OCI-LY7 (cell line): ENCODE results near the gene DGKZ. TPM values are rescaled to one million over a fixed set of nuclear protein-coding genes. Genes with fewer than 3 reads are reported as not detected.

Source experiments
- BruUV-seq: library from RNA; stranded (reverse); fragments of 400-500 nt; replicated peaks from 2 replicates; lab custom pipeline; 2021; lab: Mats Ljungman, UMichigan
- CTCF ChIA-PET: fragments of 300-600 bp; sonication (Branson Sonifier 250); formaldehyde crosslinking; loops from one replicate; lab custom pipeline; 2022; ENCODE audit warnings: antibody characterized with exemption; ENCODE audit not compliant: unreplicated experiment; lab: Charles Lee
- POLR2A ChIA-PET: fragments of 300-600 bp; sonication (Branson Sonifier 250); formaldehyde crosslinking; loops from one replicate; lab custom pipeline; 2022; ENCODE audit warnings: antibody characterized with exemption; lab: Charles Lee
- DNase-seq: peaks from one replicate; pipeline ENCODE4 v3.0.0-alpha.2; 2015; ENCODE audit warnings: low spot score
- H2AFZ ChIP-seq: fragments of 200-600 bp; sonication (generic), shearing (Covaris generic); 2 replicates; pipeline ENCODE4 v1.6.1; 2014; ENCODE audit warnings: mild to moderate bottlenecking, antibody characterized with exemption, low read length, moderate library complexity
- H3K27ac ChIP-seq: fragments of 200-600 bp; sonication (generic); 2 replicates; pipeline ENCODE4 v1.5.1; 2014; ENCODE audit warnings: mixed run types, low read depth, mild to moderate bottlenecking, moderate library complexity, low read length, inconsistent platforms; ENCODE audit not compliant: poor library complexity, severe bottlenecking
- H3K36me3 ChIP-seq: fragments of 200-600 bp; sonication (generic); 2 replicates; pipeline ENCODE4 v1.6.1; 2014; ENCODE audit warnings: mild to moderate bottlenecking, antibody characterized with exemption, low read length, moderate library complexity, mixed read lengths; ENCODE audit not compliant: insufficient read depth
- H3K4me1 ChIP-seq: fragments of 200-600 bp; sonication (generic); 2 replicates; pipeline ENCODE4 v1.5.1; 2014; ENCODE audit warnings: mild to moderate bottlenecking, low read length; ENCODE audit not compliant: insufficient read depth, poor library complexity, severe bottlenecking
- H3K4me2 ChIP-seq: fragments of 200-600 bp; sonication (generic); 2 replicates; pipeline ENCODE4 v1.6.1; 2014; ENCODE audit warnings: mild to moderate bottlenecking, low read length
- H3K4me3 ChIP-seq: fragments of 200-600 bp; sonication (generic); 2 replicates; pipeline ENCODE4 v1.5.1; 2014; ENCODE audit warnings: mild to moderate bottlenecking, low read depth, low read length; ENCODE audit not compliant: poor library complexity, severe bottlenecking
- H3K79me2 ChIP-seq: fragments of 200-600 bp; sonication (generic); 2 replicates; pipeline ENCODE4 v1.6.1; 2016; ENCODE audit warnings: low read depth, mild to moderate bottlenecking, low read length, moderate library complexity, mixed read lengths; ENCODE audit not compliant: insufficient read depth
- H3K9me2 ChIP-seq: fragments of 200-600 bp; sonication (generic); 2 replicates; pipeline ENCODE4 v1.6.1; 2016; ENCODE audit warnings: mild to moderate bottlenecking, low read length, mixed read lengths; ENCODE audit not compliant: insufficient read depth
- H3K9me3 ChIP-seq: fragments of 200-600 bp; sonication (generic); 2 replicates; pipeline ENCODE4 v1.6.1; 2014; ENCODE audit warnings: mild to moderate bottlenecking, mixed run types, low read length, mixed read lengths
- H4K20me1 ChIP-seq: fragments of 200-600 bp; sonication (generic); 2 replicates; pipeline ENCODE4 v1.6.1; 2014; ENCODE audit warnings: mild to moderate bottlenecking, antibody characterized with exemption, low read length, moderate library complexity, mixed read lengths; ENCODE audit not compliant: insufficient read depth
- CTCF ChIP-seq: fragments of 200-600 bp; sonication (generic); conservative IDR thresholded peaks from 2 replicates; pipeline ENCODE4 v1.5.1; 2014; ENCODE audit warnings: mild to moderate bottlenecking, antibody characterized with exemption, low read length, moderate library complexity, mixed read lengths
- EZH2phosphoT487 ChIP-seq: fragments of 200-600 bp; sonication (generic); IDR thresholded peaks from 2 replicates; pipeline ENCODE4 v1.6.1; 2018; ENCODE audit warnings: low read depth, borderline replicate concordance, mild to moderate bottlenecking, mixed run types, antibody characterized with exemption, low read length, moderate library complexity, mixed read lengths
- intact Hi-C: fragments of 100-400 bp; cut with micrococcal nuclease; formaldehyde crosslinking; loops from one replicate; pipeline ENCODE4 v1.10.0; 2022; ENCODE audit not compliant: unreplicated experiment
- total RNA-seq, 2 experiments: library from RNA; depleted of rRNA in 1 of 2; stranded (reverse); fragments of >200 nt in 1 of 2; shearing (Covaris generic) in 1 of 2; gene quantifications; 2 replicates each; pipeline ENCODE4 v1.2.3, GENCODE V29; 2014 to 2022

The DGKZ gene
- total RNA-seq, 2 experiments from 2014 or later, result 134 to 141 TPM

- POLR2A ChIA-PET, result interaction anchor here (0.6 to 1.5 kb wide), 2 partner anchors 20 to 103 kb away, joined by 4 to 6 read pairs; no protein-coding TSS in a partner anchor
- H2AFZ ChIP-seq, result no peak overlapping the region
Observed at GRCh38 chr11:46338988-46339666, 8.1 kb upstream of the DGKZ start.

GRCh38 chr11:46339816-46340215 lies 7.4 kb upstream of the DGKZ start:
- CTCF ChIA-PET, result no interaction called here
- Histone ChIP-seq H3K36me3 (no peaks in the 10 kb centered on the region), H3K4me1 (peaks cover 8% of the 10 kb centered on the region), H3K4me3 (no peak overlapping the region), H3K9me2 (no peaks in the 10 kb centered on the region), H4K20me1 (no peaks in the 10 kb centered on the region), H2AFZ (no peak overlapping the region), H3K4me2 (no peak overlapping the region), H3K27ac (no peak overlapping the region), H3K9me3 (no peaks in the 10 kb centered on the region), H3K79me2 (no peaks in the 10 kb centered on the region)
- TF ChIP-seq CTCF, result no peak
- TF ChIP-seq EZH2phosphoT487, result no peak
- no peak for DNase-seq
- no TSS peak for BruUV-seq
- intact Hi-C loops, result no loop called here
- POLR2A ChIA-PET, result interaction anchor here (1.5 kb wide), 1 partner anchor 21 kb away, joined by 6 read pairs; no protein-coding TSS in a partner anchor

More at GRCh38 chr11:46338988-46339666, 8.1 kb upstream of the DGKZ start:
- H3K4me2 ChIP-seq, result no peak overlapping the region
- no TSS peak for BruUV-seq
- TF ChIP-seq CTCF, result no peak
- no peak for TF ChIP-seq EZH2phosphoT487
- no peak overlapping the region for H3K4me3 ChIP-seq
- H3K79me2 ChIP-seq, result no peaks in the 10 kb centered on the region
- H3K4me1 ChIP-seq, result peaks cover 8% of the 10 kb centered on the region
- intact Hi-C loops, result no loop called here
- no peak overlapping the region for H3K27ac ChIP-seq
- no peaks in the 10 kb centered on the region for H3K9me2 ChIP-seq
- no peaks in the 10 kb centered on the region for H3K9me3 ChIP-seq
- CTCF ChIA-PET, result no interaction called here
- no peaks in the 10 kb centered on the region for H3K36me3 ChIP-seq
- DNase-seq, result no peak
- H4K20me1 ChIP-seq, result no peaks in the 10 kb centered on the region

GRCh38 chr11:46341454-46341853 lies 5.8 kb upstream of the DGKZ start:
- peaks cover 22% of the 10 kb centered on the region for H3K4me1 ChIP-seq
- no peak overlapping the region for H2AFZ ChIP-seq
- DNase-seq, result no peak
- ChIA-PET CTCF (no interaction called here), POLR2A (interaction anchor here (1.8 kb wide), 1 partner anchor 23 kb away, joined by 5 read pairs; no protein-coding TSS in a partner anchor)
- BruUV-seq, result no TSS peak
- no peak overlapping the region for H3K4me3 ChIP-seq
- H3K9me3 ChIP-seq, result no peaks in the 10 kb centered on the region
- TF ChIP-seq CTCF (no peak), EZH2phosphoT487 (no peak)
- H3K9me2 ChIP-seq, result no peaks in the 10 kb centered on the region
- H3K4me2 ChIP-seq, result no peak overlapping the region
- intact Hi-C loops, result no loop called here
- H4K20me1 ChIP-seq, result no peaks in the 10 kb centered on the region
- H3K36me3 ChIP-seq, result no peaks in the 10 kb centered on the region
- no peak overlapping the region for H3K27ac ChIP-seq
- H3K79me2 ChIP-seq, result no peaks in the 10 kb centered on the region
